ENCODE results near the gene SLC46A1. TPM values are rescaled to one million over a fixed set of nuclear protein-coding genes. Genes with fewer than 3 reads are reported as not detected.

Gene SLC46A1
- total and polyA plus RNA-seq, 2 of the 8 experiments (the other 6 are each of a cell fraction or from before 2014, with no cell fraction given) = 5.3 to 8.7 TPM

Small RNAs within 50 kb of the gene (microRNA-seq; reads per million reads assigned to microRNA genes)
- 0 to 0.20 reads per million in 2 experiments for gene MIR4723 (ENCODE audit: borderline microRNAs expressed in 2 of 2, borderline number of aligned reads in 2 of 2, borderline replicate concordance in 1 of 2)

Other genes with a start within 250 kb of the SLC46A1 start
- gene TMEM97, start 87.0 kb downstream of the SLC46A1 start, total RNA-seq (2021; fragmentation: NEBNext Ultra II Directional; extraction: Animal tissue kit (Norgen Biotek cat#: 25700)) = 130 and 136 TPM in 2 replicates
- 70.0 and 126 TPM in 2 replicates for gene TMEM97, start 87.0 kb downstream of the SLC46A1 start, polyA plus RNA-seq (2011; rRNA removed)
- 19.3 and 21.0 TPM in 2 replicates for gene IFT20, start 70.7 kb downstream of the SLC46A1 start, total RNA-seq (2021; fragmentation: NEBNext Ultra II Directional; extraction: Animal tissue kit (Norgen Biotek cat#: 25700))
- gene IFT20, start 70.7 kb downstream of the SLC46A1 start, polyA plus RNA-seq (2011; rRNA removed) = 9.0 and 11.7 TPM in 2 replicates
- 19.5 and 22.8 TPM in 2 replicates for gene TNFAIP1, start 70.5 kb downstream of the SLC46A1 start, total RNA-seq (2021; fragmentation: NEBNext Ultra II Directional; extraction: Animal tissue kit (Norgen Biotek cat#: 25700))
- 16.9 and 19.9 TPM in 2 replicates for gene TNFAIP1, start 70.5 kb downstream of the SLC46A1 start, polyA plus RNA-seq (2011; rRNA removed)
- gene POLDIP2, start 48.7 kb downstream of the SLC46A1 start, total RNA-seq (2021; fragmentation: NEBNext Ultra II Directional; extraction: Animal tissue kit (Norgen Biotek cat#: 25700)) = 74.0 and 75.3 TPM in 2 replicates
- gene POLDIP2, start 48.7 kb downstream of the SLC46A1 start, polyA plus RNA-seq (2011; rRNA removed) = 76.1 and 92.3 TPM in 2 replicates
- gene SEBOX, start 41.0 kb downstream of the SLC46A1 start, total RNA-seq (2021; fragmentation: NEBNext Ultra II Directional; extraction: Animal tissue kit (Norgen Biotek cat#: 25700)) = not detected in 2 replicates
- gene SEBOX, start 41.0 kb downstream of the SLC46A1 start, polyA plus RNA-seq (2011; rRNA removed) = not detected in 2 replicates
- not detected in 2 replicates for gene VTN, start 35.9 kb downstream of the SLC46A1 start, total RNA-seq (2021; fragmentation: NEBNext Ultra II Directional; extraction: Animal tissue kit (Norgen Biotek cat#: 25700))
- 0.18 and 0.38 TPM in 2 replicates for gene VTN, start 35.9 kb downstream of the SLC46A1 start, polyA plus RNA-seq (2011; rRNA removed)
- 6.5 and 9.2 TPM in 2 replicates for gene SARM1, start 34.5 kb downstream of the SLC46A1 start, total RNA-seq (2021; fragmentation: NEBNext Ultra II Directional; extraction: Animal tissue kit (Norgen Biotek cat#: 25700))
- 5.8 and 6.1 TPM in 2 replicates for gene SARM1, start 34.5 kb downstream of the SLC46A1 start, polyA plus RNA-seq (2011; rRNA removed)
- gene SLC13A2, start 67.4 kb upstream of the SLC46A1 start, total RNA-seq (2021; fragmentation: NEBNext Ultra II Directional; extraction: Animal tissue kit (Norgen Biotek cat#: 25700)) = not detected in 2 replicates
- gene SLC13A2, start 67.4 kb upstream of the SLC46A1 start, polyA plus RNA-seq (2011; rRNA removed) = not detected in 2 replicates
- gene FOXN1, start 100.1 kb upstream of the SLC46A1 start, total RNA-seq (2021; fragmentation: NEBNext Ultra II Directional; extraction: Animal tissue kit (Norgen Biotek cat#: 25700)) = not detected in 2 replicates
- not detected in 2 replicates for gene FOXN1, start 100.1 kb upstream of the SLC46A1 start, polyA plus RNA-seq (2011; rRNA removed)
- gene UNC119, start 146.4 kb upstream of the SLC46A1 start, total RNA-seq (2021; fragmentation: NEBNext Ultra II Directional; extraction: Animal tissue kit (Norgen Biotek cat#: 25700)) = 43.5 and 44.1 TPM in 2 replicates
- 94.4 and 122 TPM in 2 replicates for gene UNC119, start 146.4 kb upstream of the SLC46A1 start, polyA plus RNA-seq (2011; rRNA removed)
- gene PIGS, start 165.3 kb upstream of the SLC46A1 start, total RNA-seq (2021; fragmentation: NEBNext Ultra II Directional; extraction: Animal tissue kit (Norgen Biotek cat#: 25700)) = 47.4 and 50.6 TPM in 2 replicates
- gene PIGS, start 165.3 kb upstream of the SLC46A1 start, polyA plus RNA-seq (2011; rRNA removed) = 44.3 and 72.7 TPM in 2 replicates
- 51.3 and 51.6 TPM in 2 replicates for gene ALDOC, start 170.7 kb upstream of the SLC46A1 start, total RNA-seq (2021; fragmentation: NEBNext Ultra II Directional; extraction: Animal tissue kit (Norgen Biotek cat#: 25700))
- 103 and 134 TPM in 2 replicates for gene ALDOC, start 170.7 kb upstream of the SLC46A1 start, polyA plus RNA-seq (2011; rRNA removed)
- 115 and 129 TPM in 2 replicates for gene SPAG5, start 192.8 kb upstream of the SLC46A1 start, total RNA-seq (2021; fragmentation: NEBNext Ultra II Directional; extraction: Animal tissue kit (Norgen Biotek cat#: 25700))
- gene SPAG5, start 192.8 kb upstream of the SLC46A1 start, polyA plus RNA-seq (2011; rRNA removed) = 51.7 and 57.1 TPM in 2 replicates
- gene RSKR, start 208.0 kb upstream of the SLC46A1 start, total RNA-seq (2021; fragmentation: NEBNext Ultra II Directional; extraction: Animal tissue kit (Norgen Biotek cat#: 25700)) = 21.1 and 24.1 TPM in 2 replicates
- 26.9 and 28.5 TPM in 2 replicates for gene RSKR, start 208.0 kb upstream of the SLC46A1 start, polyA plus RNA-seq (2011; rRNA removed)
- gene BLTP2, start 238.9 kb upstream of the SLC46A1 start, total RNA-seq (2021; fragmentation: NEBNext Ultra II Directional; extraction: Animal tissue kit (Norgen Biotek cat#: 25700)) = 123 and 140 TPM in 2 replicates
- 80.9 and 94.9 TPM in 2 replicates for gene BLTP2, start 238.9 kb upstream of the SLC46A1 start, polyA plus RNA-seq (2011; rRNA removed)